PC-3 (cell line): Measurements from ENCODE around the gene FSTL4. TPM values are rescaled to one million over a fixed set of nuclear protein-coding genes. Genes with fewer than 3 reads are reported as not detected.

Experiments used
- ATAC-seq: fragments of 200-7000 bp; cut with Tn5 transposase; 2 replicates; pipeline ENCODE4 v1.9.1; 2020; ENCODE audit warnings: mild to moderate bottlenecking, moderate library complexity
- BruUV-seq: library from RNA; stranded (reverse); fragments of 400-500 nt; replicated peaks from 2 replicates; lab custom pipeline; 2021; lab: Mats Ljungman, UMichigan
- CTCF ChIA-PET: fragments of 300-600 bp; sonication (Branson Sonifier 250); formaldehyde crosslinking; loops from one replicate; lab custom pipeline; 2022; ENCODE audit warnings: antibody characterized with exemption; lab: Charles Lee
- POLR2A ChIA-PET: fragments of 300-600 bp; sonication (Branson Sonifier 250); formaldehyde crosslinking; loops from one replicate; lab custom pipeline; 2022; ENCODE audit warnings: antibody characterized with exemption; ENCODE audit not compliant: unreplicated experiment; lab: Charles Lee
- DNase-seq: peaks from one replicate; pipeline ENCODE4 v3.0.0-alpha.2; 2015
- H2AFZ ChIP-seq: fragments of 300-600 bp; sonication (generic); 2 replicates; pipeline ENCODE4 v1.6.0; 2016; ENCODE audit warnings: antibody characterized with exemption, low read length
- H3F3A ChIP-seq: fragments of 300-600 bp; sonication (generic); one replicate; pipeline ENCODE4 v1.6.0; 2017; ENCODE audit warnings: antibody characterized with exemption, low read length, control low read depth, mild to moderate bottlenecking; ENCODE audit not compliant: unreplicated experiment
- H3K27ac ChIP-seq: fragments of 300-600 bp; sonication (generic); 2 replicates; pipeline ENCODE4 v1.5.1; 2016; ENCODE audit warnings: mild to moderate bottlenecking, low read length
- H3K27me3 ChIP-seq: fragments of 300-600 bp; sonication (generic); 2 replicates; pipeline ENCODE4 v1.6.1; 2016; ENCODE audit warnings: low read length, mixed read lengths
- H3K36me3 ChIP-seq: fragments of 300-600 bp; sonication (generic); 2 replicates; pipeline ENCODE4 v1.6.1; 2016; ENCODE audit warnings: low read depth, mixed run types, low read length, mixed read lengths
- H3K4me1 ChIP-seq: fragments of 300-600 bp; sonication (generic); 2 replicates; pipeline ENCODE4 v1.5.1; 2016; ENCODE audit warnings: low read length; ENCODE audit not compliant: insufficient read depth
- H3K4me2 ChIP-seq: fragments of 300-600 bp; sonication (generic); 2 replicates; pipeline ENCODE4 v1.6.0; 2016; ENCODE audit warnings: low read length
- H3K4me3 ChIP-seq: fragments of 300-600 bp; sonication (generic); 2 replicates; pipeline ENCODE4 v1.5.1; 2016; ENCODE audit warnings: mild to moderate bottlenecking, low read length, mixed read lengths
- H3K79me2 ChIP-seq: fragments of 300-600 bp; sonication (generic); 2 replicates; pipeline ENCODE4 v1.6.1; 2017; ENCODE audit warnings: low read length, mixed read lengths
- H3K9ac ChIP-seq: fragments of 300-600 bp; sonication (generic); 2 replicates; pipeline ENCODE4 v1.6.0; 2016; ENCODE audit warnings: mild to moderate bottlenecking, low read length
- H3K9me2 ChIP-seq: fragments of 300-600 bp; sonication (generic); replicated peaks from 2 replicates; pipeline ENCODE4 v1.6.1; 2016; ENCODE audit warnings: mixed run types, low read length, mixed read lengths
- H3K9me3 ChIP-seq: fragments of 300-600 bp; sonication (generic); 2 replicates; pipeline ENCODE4 v1.6.1; 2016; ENCODE audit warnings: low read length, mixed read lengths
- H4K20me1 ChIP-seq: fragments of 300-600 bp; sonication (generic); 2 replicates; pipeline ENCODE4 v1.6.1; 2016; ENCODE audit warnings: low read length, mixed read lengths
- EZH2 ChIP-seq: fragments of 300-600 bp; sonication (generic); IDR thresholded peaks from one replicate; pipeline ENCODE4 v1.6.1; 2017; ENCODE audit warnings: antibody characterized with exemption, mild to moderate bottlenecking, low read length; ENCODE audit not compliant: unreplicated experiment
- EZH2phosphoT487 ChIP-seq: fragments of 300-600 bp; sonication (generic); IDR thresholded peaks from 2 replicates; pipeline ENCODE4 v1.6.1; 2018; ENCODE audit warnings: mild to moderate bottlenecking, antibody characterized with exemption, low read length, borderline replicate concordance
- intact Hi-C: fragments of 100-400 bp; cut with micrococcal nuclease; formaldehyde crosslinking; loops from 2 replicates; pipeline ENCODE4 v1.9.0; 2023
- total RNA-seq: library from RNA; depleted of rRNA; stranded (reverse); fragments of >200 nt; gene quantifications from 2 replicates; pipeline ENCODE4 v1.2.3, GENCODE V29; 2014
- TF ChIP-seq, protein P1 (sequence below): fragments of 300-600 bp; sonication (generic); conservative IDR thresholded peaks from 2 replicates; pipeline ENCODE4 v1.5.1; 2017; ENCODE audit warnings: antibody characterized with exemption, low read depth, mild to moderate bottlenecking, low read length

Gene FSTL4
- total RNA-seq, 1 experiment from 2014 or later: 4.2 TPM

- H3K9ac ChIP-seq: no peak overlapping the region
- H3K9me3 ChIP-seq: no peaks in the 10 kb centered on the region
- no peak overlapping the region for H3K4me2 ChIP-seq
- H3K4me1 ChIP-seq: no peaks in the 10 kb centered on the region
- DNase-seq: no peak
- H3F3A ChIP-seq: no peaks in the 10 kb centered on the region
- ATAC-seq: no peak
- H2AFZ ChIP-seq: no peak overlapping the region
- POLR2A ChIA-PET: no interaction called here
- H3K36me3 ChIP-seq: no peaks in the 10 kb centered on the region
- BruUV-seq: no TSS peak
- H3K27me3 ChIP-seq: no peaks in the 10 kb centered on the region
- intact Hi-C loops: no loop called here
- CTCF ChIA-PET: no interaction called here
- TF ChIP-seq EZH2 (no peak), EZH2phosphoT487 (no peak)
- TF ChIP-seq, protein P1, sequence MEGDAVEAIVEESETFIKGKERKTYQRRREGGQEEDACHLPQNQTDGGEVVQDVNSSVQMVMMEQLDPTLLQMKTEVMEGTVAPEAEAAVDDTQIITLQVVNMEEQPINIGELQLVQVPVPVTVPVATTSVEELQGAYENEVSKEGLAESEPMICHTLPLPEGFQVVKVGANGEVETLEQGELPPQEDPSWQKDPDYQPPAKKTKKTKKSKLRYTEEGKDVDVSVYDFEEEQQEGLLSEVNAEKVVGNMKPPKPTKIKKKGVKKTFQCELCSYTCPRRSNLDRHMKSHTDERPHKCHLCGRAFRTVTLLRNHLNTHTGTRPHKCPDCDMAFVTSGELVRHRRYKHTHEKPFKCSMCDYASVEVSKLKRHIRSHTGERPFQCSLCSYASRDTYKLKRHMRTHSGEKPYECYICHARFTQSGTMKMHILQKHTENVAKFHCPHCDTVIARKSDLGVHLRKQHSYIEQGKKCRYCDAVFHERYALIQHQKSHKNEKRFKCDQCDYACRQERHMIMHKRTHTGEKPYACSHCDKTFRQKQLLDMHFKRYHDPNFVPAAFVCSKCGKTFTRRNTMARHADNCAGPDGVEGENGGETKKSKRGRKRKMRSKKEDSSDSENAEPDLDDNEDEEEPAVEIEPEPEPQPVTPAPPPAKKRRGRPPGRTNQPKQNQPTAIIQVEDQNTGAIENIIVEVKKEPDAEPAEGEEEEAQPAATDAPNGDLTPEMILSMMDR: no peak
- no peaks in the 10 kb centered on the region for H4K20me1 ChIP-seq
- no peak overlapping the region for H3K27ac ChIP-seq
- no peaks in the 10 kb centered on the region for H3K9me2 ChIP-seq
- H3K4me3 ChIP-seq: no peak overlapping the region
- no peaks in the 10 kb centered on the region for H3K79me2 ChIP-seq
Observed at GRCh38 chr5:133485468-133485867, 126.9 kb downstream of the FSTL4 start.

GRCh38 chr5:133483406-133484090, 128.8 kb downstream of the FSTL4 start:
- TF ChIP-seq, protein P1: no peak
- TF ChIP-seq EZH2: no peak
- TF ChIP-seq EZH2phosphoT487: no peak
- ChIA-PET POLR2A (no interaction called here), CTCF (no interaction called here)
- H3K4me2 ChIP-seq: no peak overlapping the region
- no peak overlapping the region for H3K27ac ChIP-seq
- no peaks in the 10 kb centered on the region for H3K36me3 ChIP-seq
- H3K9ac ChIP-seq: no peak overlapping the region
- no peaks in the 10 kb centered on the region for H3K9me2 ChIP-seq
- ATAC-seq (no peak), DNase-seq (no peak)
- H3K9me3 ChIP-seq: no peaks in the 10 kb centered on the region
- no peaks in the 10 kb centered on the region for H3F3A ChIP-seq
- no peak overlapping the region for H3K4me3 ChIP-seq
- H3K79me2 ChIP-seq: no peaks in the 10 kb centered on the region
- BruUV-seq: no TSS peak
- intact Hi-C loops: no loop called here
- H4K20me1 ChIP-seq: no peaks in the 10 kb centered on the region
- no peaks in the 10 kb centered on the region for H3K27me3 ChIP-seq
- H2AFZ ChIP-seq: no peak overlapping the region
- no peaks in the 10 kb centered on the region for H3K4me1 ChIP-seq

GRCh38 chr5:133482028-133482427, 130.3 kb downstream of the FSTL4 start:
- no TSS peak for BruUV-seq
- H3K4me3 ChIP-seq: no peak overlapping the region
- no peak for ATAC-seq
- intact Hi-C loops: no loop called here
- no peaks in the 10 kb centered on the region for H3K27me3 ChIP-seq
- no peaks in the 10 kb centered on the region for H3F3A ChIP-seq
- no peak overlapping the region for H2AFZ ChIP-seq
- H3K27ac ChIP-seq: no peak overlapping the region
- CTCF ChIA-PET: no interaction called here
- no peaks in the 10 kb centered on the region for H3K4me1 ChIP-seq
- no peaks in the 10 kb centered on the region for H4K20me1 ChIP-seq
- POLR2A ChIA-PET: no interaction called here
- TF ChIP-seq EZH2 (no peak), EZH2phosphoT487 (no peak)
- TF ChIP-seq, protein P1: no peak
- no peak overlapping the region for H3K4me2 ChIP-seq
- no peaks in the 10 kb centered on the region for H3K79me2 ChIP-seq
- H3K9me3 ChIP-seq: no peaks in the 10 kb centered on the region
- H3K9ac ChIP-seq: no peak overlapping the region
- no peak for DNase-seq
- no peaks in the 10 kb centered on the region for H3K9me2 ChIP-seq
- no peaks in the 10 kb centered on the region for H3K36me3 ChIP-seq
